Activated T-cell treated with anti-CD3 and anti-CD28 coated beads, Interleukin-2, amount 50 U/mL, for 4 hours (primary cell): ENCODE data around the gene COX6A1. TPM values are rescaled to one million over a fixed set of nuclear protein-coding genes. Genes with fewer than 3 reads are reported as not detected.
"Not testable (repeated sequence)": the region's sequence is repeated elsewhere in the genome, so short reads cannot be mapped to it uniquely, and the experiment has no call there.

Experiments
- ATAC-seq, 2 donors: fragments of 200-7000 bp; cut with Tn5 transposase; one replicate each; pipeline ENCODE4 v1.10.0; 2021
- DNase-seq: peaks from one replicate; pipeline ENCODE4 v3.0.0-alpha.2; 2020
- H3K27me3 Mint-ChIP-seq: one replicate; pipeline ENCODE4 v1.8.0; 2021; ENCODE audit warnings: low read depth, mixed read lengths
- H3K36me3 Mint-ChIP-seq: one replicate; pipeline ENCODE4 v1.8.0; 2022; ENCODE audit warnings: mixed read lengths; ENCODE audit not compliant: insufficient read depth
- H3K4me1 Mint-ChIP-seq: one replicate; pipeline ENCODE4 v1.8.0; 2021; ENCODE audit warnings: low read depth, mixed read lengths
- H3K4me3 Mint-ChIP-seq: one replicate; pipeline ENCODE4 v1.8.0; 2021; ENCODE audit warnings: mild to moderate bottlenecking, moderate library complexity, mixed read lengths
- H3K9me3 Mint-ChIP-seq: one replicate; pipeline ENCODE4 v1.8.0; 2021; ENCODE audit warnings: mixed read lengths
- total RNA-seq, 3 donors: library from RNA; stranded (reverse); gene quantifications; one replicate each; pipeline ENCODE4 v1.2.1, GENCODE V29; 2021

Gene COX6A1
- total RNA-seq, 3 donors from 2014 or later: 495 to 510 (median 508) TPM

- H3K4me1 Mint-ChIP-seq, DNase-seq, ATAC-seq, H3K27me3 Mint-ChIP-seq, H3K36me3 Mint-ChIP-seq, H3K4me3 Mint-ChIP-seq, H3K9me3 Mint-ChIP-seq: not testable (repeated sequence)
Measured at GRCh38 chr12:120487552-120487951, 49.6 kb downstream of the COX6A1 start.

- Mint-ChIP-seq H3K9me3 (no peaks in the 10 kb centered on the region), H3K36me3 (no peaks in the 10 kb centered on the region), H3K4me1 (no peaks in the 10 kb centered on the region), H3K4me3 (no peak overlapping the region), H3K27me3 (no peaks in the 10 kb centered on the region)
- no peak for ATAC-seq
- DNase-seq: no peak
Measured at GRCh38 chr12:120488057-120488640, 50.2 kb downstream of the COX6A1 start.

GRCh38 chr12:120489018-120489417, 51.1 kb downstream of the COX6A1 start:
- H3K4me1 Mint-ChIP-seq: no peaks in the 10 kb centered on the region

GRCh38 chr12:120490325-120490724, 52.4 kb downstream of the COX6A1 start:
- Mint-ChIP-seq H3K4me1 (peaks cover 5% of the 10 kb centered on the region), H3K4me3 (no peak overlapping the region), H3K27me3 (no peaks in the 10 kb centered on the region), H3K9me3 (no peaks in the 10 kb centered on the region), H3K36me3 (no peaks in the 10 kb centered on the region)
- DNase-seq (no peak), ATAC-seq (no peak)

More at GRCh38 chr12:120489018-120489417, 51.1 kb downstream of the COX6A1 start:
- Mint-ChIP-seq H3K27me3 (no peaks in the 10 kb centered on the region), H3K9me3 (no peaks in the 10 kb centered on the region), H3K4me3 (no peak overlapping the region), H3K36me3 (no peaks in the 10 kb centered on the region)
- ATAC-seq (no peak), DNase-seq (no peak)

Other genes with a start within 250 kb of the COX6A1 start
- 100 to 1,000 TPM; 192 to 204 (median 200) TPM for gene GCN1, start 243.4 kb upstream of the COX6A1 start, total RNA-seq
- 1,000 to 10,000 TPM; 4,185 to 4,369 (median 4,226) TPM for gene RPLP0, start 237.0 kb upstream of the COX6A1 start, total RNA-seq
- gene PXN, start 172.4 kb upstream of the COX6A1 start, total RNA-seq: 10 to 100 TPM; 49.2 to 54.0 (median 51.1) TPM
- gene RNU4-2, start 146.2 kb upstream of the COX6A1 start, total RNA-seq: 1,000 to 10,000 TPM; 2,997 to 5,108 (median 5,011) TPM
- gene RNU4-1, start 144.9 kb upstream of the COX6A1 start, total RNA-seq: 1,000 to 10,000 TPM in 2 of 3 donors, 100 to 1,000 TPM in 1; 980 to 2,356 (median 1,498) TPM
- 1 to 10 TPM; 1.3 to 1.8 (median 1.5) TPM for gene SIRT4, start 135.8 kb upstream of the COX6A1 start, total RNA-seq
- gene PLA2G1B, start 110.3 kb upstream of the COX6A1 start, total RNA-seq: 1 to 10 TPM in 2 of 3 donors, under 1 TPM in 1; 0.79 to 1.3 (median 1.1) TPM
- gene MSI1, start 68.9 kb upstream of the COX6A1 start, total RNA-seq: under 1 TPM; 0.16 to 0.41 (median 0.25) TPM
- gene TRIAP1, start 8.3 kb downstream of the COX6A1 start, total RNA-seq: 10 to 100 TPM; 60.7 to 68.9 (median 66.4) TPM
- gene GATC, start 8.3 kb downstream of the COX6A1 start, total RNA-seq: 10 to 100 TPM; 47.6 to 58.0 (median 55.1) TPM
- 100 to 1,000 TPM; 259 to 288 (median 272) TPM for gene SRSF9, start 31.6 kb downstream of the COX6A1 start, total RNA-seq
- gene DYNLL1, start 58.0 kb downstream of the COX6A1 start, total RNA-seq: 100 to 1,000 TPM; 243 to 252 (median 248) TPM
- 10 to 100 TPM; 23.6 to 29.9 (median 26.4) TPM for gene COQ5, start 91.0 kb downstream of the COX6A1 start, total RNA-seq
- gene RNF10, start 96.2 kb downstream of the COX6A1 start, total RNA-seq: 100 to 1,000 TPM; 152 to 169 (median 161) TPM
- gene POP5, start 143.3 kb downstream of the COX6A1 start, total RNA-seq: 10 to 100 TPM; 81.6 to 93.0 (median 92.6) TPM
- gene CABP1, start 202.5 kb downstream of the COX6A1 start, total RNA-seq: under 1 TPM in 2 of 3 donors, not detected in 1; 0.18 to 0.26 TPM
- 100 to 1,000 TPM; 153 to 172 (median 153) TPM for gene MLEC, start 249.0 kb downstream of the COX6A1 start, total RNA-seq